Measurements from ENCODE around the gene METTL8. TPM values are rescaled to one million over a fixed set of nuclear protein-coding genes. Genes with fewer than 3 reads are reported as not detected.

The METTL8 gene
- total RNA-seq, 1 experiment from 2014 or later, result 34.4 TPM

DNA sequence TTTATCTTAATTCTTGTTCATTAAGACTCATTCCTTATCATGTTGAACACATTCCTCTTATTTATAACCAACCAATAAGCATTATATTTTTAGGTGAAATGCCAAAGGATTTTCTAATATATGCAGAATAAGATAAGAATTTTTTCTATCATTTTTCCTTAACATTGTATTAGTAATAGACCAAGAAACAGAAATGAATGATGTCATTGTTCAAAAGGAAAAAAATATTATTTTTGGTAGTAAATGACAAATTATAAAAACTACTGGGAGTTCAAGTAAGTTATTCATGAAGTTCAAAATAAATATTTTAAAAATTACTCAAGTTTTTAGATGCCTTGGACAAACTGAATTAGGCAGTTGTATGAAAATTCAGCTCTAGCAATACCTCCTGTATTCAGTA is 25.7 kb upstream of the METTL8 start:
- H3K36me3 ChIP-seq (ENCODE audit: control insufficient read depth in 1 of 2, insufficient read depth in 2 of 2, low read length in 2 of 2), result no peaks in the 10 kb centered on the region; a peak in 1 of 4 replicates
- no peak for TF ChIP-seq FOSL1 (IDR thresholded peaks at IDR 0.05; ENCODE audit: low read depth)
- no peak for TF ChIP-seq YY1 (IDR thresholded peaks at IDR 0.05; ENCODE audit: extremely low read depth, insufficient replicate concordance, low read depth, low read length)
- TF ChIP-seq JUND (IDR thresholded peaks at IDR 0.05), result no peak
- TF ChIP-seq CEBPB (IDR thresholded peaks at IDR 0.05; ENCODE audit: low read depth), result no peak
- TF ChIP-seq, protein P1, sequence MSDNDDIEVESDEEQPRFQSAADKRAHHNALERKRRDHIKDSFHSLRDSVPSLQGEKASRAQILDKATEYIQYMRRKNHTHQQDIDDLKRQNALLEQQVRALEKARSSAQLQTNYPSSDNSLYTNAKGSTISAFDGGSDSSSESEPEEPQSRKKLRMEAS (IDR thresholded peaks at IDR 0.05), result no peak
- H3K4me2 ChIP-seq (ENCODE audit: low read length), result no peak overlapping the region
- H3K27me3 ChIP-seq (ENCODE audit: insufficient read depth, low read length), result no peaks in the 10 kb centered on the region
- no peak overlapping the region for H3K9ac ChIP-seq (ENCODE audit: low read length)
- H3K9me3 ChIP-seq (ENCODE audit: control insufficient read depth in 1 of 2, insufficient read depth in 1 of 2, low read depth in 1 of 2, low read length in 2 of 2), result no peaks in the 10 kb centered on the region
- H3K9me2 ChIP-seq (ENCODE audit: insufficient read depth), result no peaks in the 10 kb centered on the region
- DNase-seq (ENCODE audit: low read depth, low spot score) (no peak), ATAC-seq (no peak)
- H3K4me1 ChIP-seq (ENCODE audit: control insufficient read depth in 1 of 2, insufficient read depth in 2 of 2, low read length in 2 of 2), result no peaks in the 10 kb centered on the region
- no peak overlapping the region for H3K4me3 ChIP-seq (replicated peaks in 1 of 2; ENCODE audit: low read depth in 1 of 2, low read length in 2 of 2)
- no peak overlapping the region for H2AFZ ChIP-seq (ENCODE audit: low read depth, low read length, poor library complexity, severe bottlenecking)
- ChIA-PET CTCF (no interaction called here), POLR2A (interaction anchor here (0.7 kb wide), 1 partner anchor 310 kb away, joined by 3 read pairs; no protein-coding TSS in a partner anchor), RAD21 (ENCODE audit: low non-redundant PET in 1 of 2, low total read pairs in 2 of 2, uncharacterized antibody in 2 of 2, unreplicated experiment in 2 of 2) (no interaction called here)
- no peaks in the 10 kb centered on the region for H3K79me2 ChIP-seq (ENCODE audit: insufficient read depth, low read length)
- H3K27ac ChIP-seq (ENCODE audit: low read depth, low read length), result no peak overlapping the region
- H4K20me1 ChIP-seq (ENCODE audit: insufficient read depth), result no peaks in the 10 kb centered on the region
- BruUV-seq (replicated peaks), result no TSS peak
- intact Hi-C loops (cut with micrococcal nuclease), result no loop called here

DNA sequence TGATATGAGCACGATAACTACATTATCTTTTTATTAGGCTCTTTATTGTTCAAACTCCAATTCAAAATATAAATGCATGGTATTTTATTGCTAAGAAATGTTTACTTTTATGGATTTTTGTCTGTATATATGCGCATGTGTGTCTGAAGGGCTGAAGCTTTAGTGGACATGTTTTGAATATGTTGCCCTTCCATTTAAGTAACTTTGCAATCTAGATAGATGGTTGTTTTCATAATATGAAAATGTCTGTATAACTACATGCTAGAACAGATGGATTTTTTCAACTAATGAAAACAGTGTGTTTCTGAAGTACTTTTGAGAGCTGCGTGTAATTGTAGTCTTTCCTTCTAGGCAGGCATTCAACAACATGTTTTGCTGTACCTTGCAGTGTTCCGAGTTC is 19.0 kb upstream of the METTL8 start:
- TF ChIP-seq ZNF274 (IDR thresholded peaks at IDR 0.05; ENCODE audit: low read depth, low read length), result no peak
- TF ChIP-seq, protein P2, sequence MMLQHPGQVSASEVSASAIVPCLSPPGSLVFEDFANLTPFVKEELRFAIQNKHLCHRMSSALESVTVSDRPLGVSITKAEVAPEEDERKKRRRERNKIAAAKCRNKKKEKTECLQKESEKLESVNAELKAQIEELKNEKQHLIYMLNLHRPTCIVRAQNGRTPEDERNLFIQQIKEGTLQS (IDR thresholded peaks at IDR 0.05), result no peak
- no peak for TF ChIP-seq SIN3A (IDR thresholded peaks at IDR 0.05; ENCODE audit: low read depth)
- TF ChIP-seq, protein P3, sequence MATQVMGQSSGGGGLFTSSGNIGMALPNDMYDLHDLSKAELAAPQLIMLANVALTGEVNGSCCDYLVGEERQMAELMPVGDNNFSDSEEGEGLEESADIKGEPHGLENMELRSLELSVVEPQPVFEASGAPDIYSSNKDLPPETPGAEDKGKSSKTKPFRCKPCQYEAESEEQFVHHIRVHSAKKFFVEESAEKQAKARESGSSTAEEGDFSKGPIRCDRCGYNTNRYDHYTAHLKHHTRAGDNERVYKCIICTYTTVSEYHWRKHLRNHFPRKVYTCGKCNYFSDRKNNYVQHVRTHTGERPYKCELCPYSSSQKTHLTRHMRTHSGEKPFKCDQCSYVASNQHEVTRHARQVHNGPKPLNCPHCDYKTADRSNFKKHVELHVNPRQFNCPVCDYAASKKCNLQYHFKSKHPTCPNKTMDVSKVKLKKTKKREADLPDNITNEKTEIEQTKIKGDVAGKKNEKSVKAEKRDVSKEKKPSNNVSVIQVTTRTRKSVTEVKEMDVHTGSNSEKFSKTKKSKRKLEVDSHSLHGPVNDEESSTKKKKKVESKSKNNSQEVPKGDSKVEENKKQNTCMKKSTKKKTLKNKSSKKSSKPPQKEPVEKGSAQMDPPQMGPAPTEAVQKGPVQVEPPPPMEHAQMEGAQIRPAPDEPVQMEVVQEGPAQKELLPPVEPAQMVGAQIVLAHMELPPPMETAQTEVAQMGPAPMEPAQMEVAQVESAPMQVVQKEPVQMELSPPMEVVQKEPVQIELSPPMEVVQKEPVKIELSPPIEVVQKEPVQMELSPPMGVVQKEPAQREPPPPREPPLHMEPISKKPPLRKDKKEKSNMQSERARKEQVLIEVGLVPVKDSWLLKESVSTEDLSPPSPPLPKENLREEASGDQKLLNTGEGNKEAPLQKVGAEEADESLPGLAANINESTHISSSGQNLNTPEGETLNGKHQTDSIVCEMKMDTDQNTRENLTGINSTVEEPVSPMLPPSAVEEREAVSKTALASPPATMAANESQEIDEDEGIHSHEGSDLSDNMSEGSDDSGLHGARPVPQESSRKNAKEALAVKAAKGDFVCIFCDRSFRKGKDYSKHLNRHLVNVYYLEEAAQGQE (IDR thresholded peaks at IDR 0.05; ENCODE audit: low read depth), result no peak
- TF ChIP-seq SRF (IDR thresholded peaks at IDR 0.05; ENCODE audit: low read depth), result no peak
- no peak for TF ChIP-seq TCF7L2 (IDR thresholded peaks at IDR 0.05; ENCODE audit: borderline replicate concordance, extremely low read depth, insufficient read depth, insufficient read length)
- TF ChIP-seq YY1 (IDR thresholded peaks at IDR 0.05; ENCODE audit: extremely low read depth, insufficient replicate concordance, low read depth, low read length), result no peak
- no peak for TF ChIP-seq CBX3 (IDR thresholded peaks at IDR 0.05; ENCODE audit: low read depth)
- TF ChIP-seq, protein P1 (IDR thresholded peaks at IDR 0.05), result no peak
- no peak for TF ChIP-seq FOSL1 (IDR thresholded peaks at IDR 0.05; ENCODE audit: low read depth)
- TF ChIP-seq, protein P4, sequence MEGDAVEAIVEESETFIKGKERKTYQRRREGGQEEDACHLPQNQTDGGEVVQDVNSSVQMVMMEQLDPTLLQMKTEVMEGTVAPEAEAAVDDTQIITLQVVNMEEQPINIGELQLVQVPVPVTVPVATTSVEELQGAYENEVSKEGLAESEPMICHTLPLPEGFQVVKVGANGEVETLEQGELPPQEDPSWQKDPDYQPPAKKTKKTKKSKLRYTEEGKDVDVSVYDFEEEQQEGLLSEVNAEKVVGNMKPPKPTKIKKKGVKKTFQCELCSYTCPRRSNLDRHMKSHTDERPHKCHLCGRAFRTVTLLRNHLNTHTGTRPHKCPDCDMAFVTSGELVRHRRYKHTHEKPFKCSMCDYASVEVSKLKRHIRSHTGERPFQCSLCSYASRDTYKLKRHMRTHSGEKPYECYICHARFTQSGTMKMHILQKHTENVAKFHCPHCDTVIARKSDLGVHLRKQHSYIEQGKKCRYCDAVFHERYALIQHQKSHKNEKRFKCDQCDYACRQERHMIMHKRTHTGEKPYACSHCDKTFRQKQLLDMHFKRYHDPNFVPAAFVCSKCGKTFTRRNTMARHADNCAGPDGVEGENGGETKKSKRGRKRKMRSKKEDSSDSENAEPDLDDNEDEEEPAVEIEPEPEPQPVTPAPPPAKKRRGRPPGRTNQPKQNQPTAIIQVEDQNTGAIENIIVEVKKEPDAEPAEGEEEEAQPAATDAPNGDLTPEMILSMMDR (IDR thresholded peaks at IDR 0.05 in 2 of 3, conservative IDR thresholded peaks at IDR 0.05 in 1 of 3; ENCODE audit: borderline replicate concordance in 1 of 3, insufficient read depth in 1 of 3, low read depth in 2 of 3, low read length in 2 of 3), result no peak
- TF ChIP-seq ELF1 (IDR thresholded peaks at IDR 0.05; ENCODE audit: borderline replicate concordance, low read depth), result no peak
- TF ChIP-seq JUND (IDR thresholded peaks at IDR 0.05), result no peak
- TF ChIP-seq RAD21 (IDR thresholded peaks at IDR 0.05; ENCODE audit: low read depth), result no peak
- no peak overlapping the region for H3K27ac ChIP-seq (ENCODE audit: low read depth, low read length)
- H3K9ac ChIP-seq (ENCODE audit: low read length), result no peak overlapping the region
- ATAC-seq (no peak), DNase-seq (ENCODE audit: low read depth, low spot score) (no peak)
- ChIA-PET RAD21 (ENCODE audit: low non-redundant PET in 1 of 2, low total read pairs in 2 of 2, uncharacterized antibody in 2 of 2, unreplicated experiment in 2 of 2) (no interaction called here), CTCF (no interaction called here), POLR2A (no interaction called here)
- H3K4me3 ChIP-seq (replicated peaks in 1 of 2; ENCODE audit: low read depth in 1 of 2, low read length in 2 of 2), result no peak overlapping the region
- no peaks in the 10 kb centered on the region for H3K4me1 ChIP-seq (ENCODE audit: control insufficient read depth in 1 of 2, insufficient read depth in 2 of 2, low read length in 2 of 2)
- no TSS peak for BruUV-seq (replicated peaks)
- H3K4me2 ChIP-seq (ENCODE audit: low read length), result no peak overlapping the region
- H3K9me3 ChIP-seq (ENCODE audit: control insufficient read depth in 1 of 2, insufficient read depth in 1 of 2, low read depth in 1 of 2, low read length in 2 of 2), result no peaks in the 10 kb centered on the region
- no peak overlapping the region for H2AFZ ChIP-seq (ENCODE audit: low read depth, low read length, poor library complexity, severe bottlenecking)
- H3K79me2 ChIP-seq (ENCODE audit: insufficient read depth, low read length), result no peaks in the 10 kb centered on the region
- H3K36me3 ChIP-seq (ENCODE audit: control insufficient read depth in 1 of 2, insufficient read depth in 2 of 2, low read length in 2 of 2), result peaks cover 7 to 10% of the 10 kb centered on the region in 2 experiments
- H3K27me3 ChIP-seq (ENCODE audit: insufficient read depth, low read length), result no peaks in the 10 kb centered on the region
- no peaks in the 10 kb centered on the region for H3K9me2 ChIP-seq (ENCODE audit: insufficient read depth)
- H4K20me1 ChIP-seq (ENCODE audit: insufficient read depth), result no peaks in the 10 kb centered on the region
- intact Hi-C loops (cut with micrococcal nuclease), result no loop called here

Data from HCT116 (cell line).